Medulla oblongata (tissue), 1 donor: Measurements from ENCODE around the gene ABLIM2.

Experiments
- DNase-seq: peaks from one replicate; pipeline ENCODE4 v3.0.0-alpha.2; 2015; ENCODE audit errors: extremely low spot score

Gene ABLIM2

GRCh38 chr4:8157944-8158709 is 486 bp downstream of the ABLIM2 start:
- no peak for DNase-seq

DNA sequence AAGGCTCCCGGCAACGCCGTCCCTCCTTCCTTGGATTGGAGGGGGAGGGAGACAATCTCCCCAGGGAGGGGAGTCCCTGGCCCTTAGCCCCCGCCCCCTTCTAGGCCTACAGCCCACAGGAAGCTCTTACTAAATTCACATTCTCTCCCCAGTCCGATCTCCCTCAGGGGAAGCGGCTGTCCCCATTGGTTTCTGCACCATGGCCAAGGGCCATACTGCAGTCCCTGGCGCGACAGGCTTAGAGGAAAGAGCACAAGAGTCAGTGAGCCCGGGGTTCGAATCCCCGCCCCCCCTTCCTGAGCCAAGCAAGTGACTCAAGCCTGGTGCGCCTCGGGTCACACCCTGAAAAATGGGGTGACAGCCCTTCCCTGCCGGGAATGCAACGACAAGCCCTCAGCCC is 1.1 kb downstream of the ABLIM2 start:
- no peak for DNase-seq

GRCh38 chr4:8156617-8157016 is 2.0 kb downstream of the ABLIM2 start:
- DNase-seq = no peak

GRCh38 chr4:8155660-8156421 is 2.8 kb downstream of the ABLIM2 start:
- no peak for DNase-seq

GRCh38 chr4:8155048-8155447 is 3.6 kb downstream of the ABLIM2 start:
- DNase-seq = no peak

- DNase-seq = no peak
Measured at GRCh38 chr4:8153441-8153840, 5.2 kb downstream of the ABLIM2 start.

DNA sequence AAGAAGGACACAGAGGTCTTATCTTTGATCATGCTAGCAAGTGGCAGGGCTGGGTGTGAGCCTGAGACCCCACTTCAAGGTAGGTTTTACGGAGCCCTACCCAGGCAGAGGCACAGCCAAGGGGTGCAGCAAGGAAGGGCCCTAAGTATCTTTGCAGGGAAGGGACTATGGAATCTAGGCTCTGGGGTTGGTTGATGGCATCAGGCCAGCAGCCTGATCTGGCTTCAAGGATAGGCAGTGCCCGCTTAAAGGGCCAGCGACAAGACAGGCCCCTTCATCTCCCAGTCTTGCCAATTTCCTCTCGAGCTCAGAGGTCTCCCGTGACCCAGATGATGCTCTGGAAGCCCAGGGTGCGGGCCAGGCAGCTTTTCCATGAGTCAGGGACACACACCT is 5.8 kb downstream of the ABLIM2 start:
- DNase-seq = no peak

- DNase-seq = no peak
Measured at GRCh38 chr4:8152090-8152864, 6.3 kb downstream of the ABLIM2 start.

- DNase-seq = no peak
Measured at GRCh38 chr4:8151165-8151650, 7.4 kb downstream of the ABLIM2 start.

DNA sequence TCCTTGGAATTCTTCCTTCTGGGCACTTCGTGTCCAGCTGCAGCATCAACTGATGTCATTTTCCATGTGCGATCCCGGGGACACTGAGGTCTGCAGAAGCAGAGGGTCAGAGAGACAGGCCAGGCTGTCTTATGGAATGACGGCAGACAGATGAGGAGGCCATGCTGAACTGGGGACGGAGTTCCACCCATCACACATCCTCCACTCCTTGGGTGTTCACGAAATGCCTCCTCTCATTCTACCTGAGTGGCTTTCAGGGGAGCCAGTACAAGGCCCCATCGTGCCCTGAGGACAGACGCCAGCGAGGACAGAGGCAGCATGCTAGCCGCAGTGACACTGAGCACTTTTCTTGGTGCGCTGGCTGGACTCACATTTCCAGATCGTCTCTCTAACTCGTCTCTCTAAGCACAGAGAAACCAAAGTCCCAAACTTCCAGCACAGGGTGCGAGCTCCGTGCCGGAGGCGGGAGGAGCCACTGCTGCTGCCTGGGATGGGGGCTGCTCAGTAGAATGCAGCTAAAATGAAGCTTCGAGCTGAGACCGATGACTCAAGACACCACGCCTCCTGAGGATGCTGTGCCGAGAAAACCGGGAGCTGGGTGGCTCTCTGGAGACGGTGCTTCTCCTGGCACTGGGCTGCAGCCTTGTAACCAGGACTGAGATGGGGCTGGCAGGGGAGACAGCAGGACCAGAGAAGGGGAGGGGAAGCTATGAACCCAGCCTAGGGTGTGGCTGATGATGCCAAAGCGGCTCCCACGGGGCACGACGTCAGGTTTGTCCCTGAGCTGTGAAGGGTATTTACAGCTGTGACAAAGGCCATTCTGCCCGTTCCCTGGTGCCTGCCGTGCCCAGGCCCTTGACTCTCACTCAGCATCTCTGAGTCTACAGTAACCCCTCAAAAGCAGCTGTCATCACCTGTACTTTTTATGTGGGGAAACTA is 8.2 kb downstream of the ABLIM2 start:
- no peak for DNase-seq

DNA sequence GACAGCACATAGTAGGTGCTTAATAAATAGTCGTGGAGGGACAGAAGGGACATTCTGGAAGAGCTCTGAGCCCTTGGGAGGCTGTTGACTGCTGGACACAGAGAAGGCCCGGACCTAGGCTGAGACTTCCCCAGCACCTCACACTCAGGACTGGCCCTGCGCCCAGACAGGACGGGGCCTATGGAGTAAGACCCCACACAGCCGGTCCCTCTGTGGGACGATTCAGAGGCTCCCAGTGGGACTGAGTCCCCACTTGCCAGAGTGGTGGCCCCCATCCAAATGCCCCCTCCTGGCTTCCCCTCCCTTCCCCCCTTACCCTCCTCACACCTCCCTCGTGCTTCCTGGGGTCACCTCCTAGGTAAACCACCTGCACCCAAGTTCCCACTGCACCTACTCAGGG is 8.9 kb downstream of the ABLIM2 start:
- no peak for DNase-seq

DNA sequence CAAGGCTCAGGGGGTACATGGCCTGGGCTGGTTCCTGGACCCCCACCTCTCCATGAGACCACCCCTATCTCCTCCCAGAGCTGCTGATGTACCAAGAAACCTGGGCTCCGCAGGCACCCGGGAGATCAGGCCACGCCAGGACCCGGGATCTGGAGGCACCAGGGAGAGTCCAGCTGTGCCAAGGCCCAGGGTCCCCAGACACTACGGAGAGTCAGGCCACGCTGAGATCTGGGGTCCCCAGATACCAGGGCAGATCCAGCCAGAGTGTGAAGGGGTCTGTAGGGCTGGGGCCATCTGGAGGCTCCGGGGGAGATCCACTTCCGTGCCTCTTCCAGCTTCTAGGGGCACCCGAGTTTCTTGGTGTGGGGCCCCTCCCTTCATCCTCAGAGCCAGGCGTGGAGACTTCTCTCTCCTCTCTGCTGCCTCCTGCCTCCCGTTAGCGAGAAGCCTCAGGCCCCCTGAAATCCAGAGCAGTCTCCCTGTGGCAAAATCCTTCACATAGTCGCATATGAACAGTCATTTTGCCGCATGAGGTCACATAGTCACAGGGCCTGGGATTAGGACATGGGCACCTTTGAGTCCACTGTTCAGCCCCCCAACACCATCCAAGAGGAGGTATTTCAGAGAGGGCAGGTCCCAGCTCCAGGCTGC is 9.7 kb downstream of the ABLIM2 start:
- DNase-seq = no peak

GRCh38 chr4:8148159-8148558 is 10.5 kb downstream of the ABLIM2 start:
- DNase-seq = no peak

- DNase-seq = no peak
Measured at GRCh38 chr4:8147231-8147970, 11.2 kb downstream of the ABLIM2 start.

DNA sequence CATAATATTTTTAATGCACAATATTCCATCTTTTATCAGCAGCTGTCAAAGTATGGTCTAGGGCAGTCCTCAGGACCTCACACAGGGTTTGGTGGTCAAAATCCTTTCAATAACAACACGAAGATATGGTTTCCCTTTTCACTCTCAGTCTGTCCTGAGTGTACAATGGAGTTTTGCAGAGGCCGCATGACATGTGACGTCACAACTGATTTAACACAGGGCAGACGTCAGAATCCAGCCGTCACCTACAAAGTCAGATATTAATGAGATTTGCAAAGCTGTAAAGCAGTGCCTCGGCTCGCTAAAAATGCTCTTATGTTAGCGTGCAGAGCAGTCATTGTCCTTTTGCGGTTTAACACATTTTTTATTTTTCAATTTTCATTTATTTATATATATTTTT is 12.5 kb downstream of the ABLIM2 start:
- no peak for DNase-seq

DNA sequence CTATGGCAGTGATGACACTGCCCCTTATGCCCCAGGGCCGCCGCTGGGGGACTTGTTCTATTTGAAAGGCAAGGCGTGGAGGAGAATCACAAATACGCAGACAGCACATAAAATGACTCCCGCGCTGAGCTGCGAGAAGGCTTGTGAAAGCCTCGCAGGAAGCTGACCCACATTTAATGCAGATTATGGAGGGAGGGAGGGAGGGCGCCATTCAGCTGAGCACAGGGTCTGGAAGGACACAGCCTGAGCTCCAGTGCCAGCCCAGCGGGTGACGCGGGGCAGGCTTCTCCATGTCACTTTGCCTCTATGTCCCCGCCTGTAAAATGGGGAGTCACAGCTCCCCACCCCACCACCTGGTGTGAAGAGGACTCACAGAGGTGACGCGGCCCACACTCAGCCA is 14.3 kb downstream of the ABLIM2 start:
- DNase-seq = peak; percentile 50

GRCh38 chr4:8143392-8144140 is 15.0 kb downstream of the ABLIM2 start:
- DNase-seq = no peak

DNA sequence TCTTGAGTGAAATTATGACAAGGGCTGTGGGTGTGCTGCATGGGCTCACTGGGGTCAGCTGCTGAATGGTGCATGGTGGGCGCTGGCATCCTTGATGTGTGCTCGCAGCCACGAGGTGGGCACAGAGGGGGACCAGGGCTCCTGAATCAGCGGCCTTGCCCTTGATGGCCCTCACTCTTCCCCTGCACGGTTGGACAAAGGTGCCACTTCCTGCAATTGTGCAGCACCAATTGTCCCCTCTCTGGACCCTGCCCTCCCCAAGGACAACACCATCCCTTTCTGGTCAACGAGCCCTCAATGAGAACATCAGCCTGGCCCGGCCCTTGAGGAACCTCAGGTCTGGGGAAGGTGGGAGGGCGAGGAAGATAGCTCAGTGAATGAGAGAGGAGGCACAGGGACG is 16.1 kb downstream of the ABLIM2 start:
- no peak for DNase-seq

DNA sequence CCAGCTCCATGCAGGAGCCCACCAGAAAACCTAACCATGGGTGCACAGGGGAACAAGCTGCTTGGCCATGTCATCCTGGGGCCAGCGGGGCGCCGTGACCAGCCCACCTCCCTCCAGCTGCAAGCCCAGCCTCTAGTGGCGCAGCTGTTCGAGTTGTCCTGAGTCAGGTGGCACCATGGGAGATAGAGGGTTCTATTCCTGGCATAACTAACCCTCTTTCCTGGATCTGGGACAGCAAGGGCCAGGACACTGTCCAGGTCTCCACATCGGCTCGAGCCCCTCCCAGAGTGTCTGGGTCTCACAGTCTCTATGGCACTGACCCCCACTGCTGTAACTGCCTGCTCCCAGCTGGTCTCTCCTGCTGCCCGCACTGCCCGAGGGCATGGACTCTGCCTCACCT is 16.7 kb downstream of the ABLIM2 start:
- DNase-seq = no peak
